Hepatocyte (in vitro differentiated cells): ENCODE data around the gene HYI.

Experiments
- CTCF ChIP-seq: fragments of 200-600 bp; sonication (generic); IDR thresholded peaks from 2 replicates; pipeline ENCODE4 v1.5.1; 2016; ENCODE audit warnings: antibody characterized with exemption, mild to moderate bottlenecking; ENCODE audit not compliant: poor library complexity
- EZH2 ChIP-seq: fragments of 200-600 bp; sonication (generic); IDR thresholded peaks from 2 replicates; pipeline ENCODE4 v1.6.1; 2016; ENCODE audit warnings: antibody characterized with exemption, mild to moderate bottlenecking, borderline replicate concordance

- TF ChIP-seq CTCF (no peak), EZH2 (no peak)
Observed at GRCh38 chr1:43495204-43495603, 41.5 kb upstream of the HYI start.
